ENCODE data around the gene DDX39B.

DNA sequence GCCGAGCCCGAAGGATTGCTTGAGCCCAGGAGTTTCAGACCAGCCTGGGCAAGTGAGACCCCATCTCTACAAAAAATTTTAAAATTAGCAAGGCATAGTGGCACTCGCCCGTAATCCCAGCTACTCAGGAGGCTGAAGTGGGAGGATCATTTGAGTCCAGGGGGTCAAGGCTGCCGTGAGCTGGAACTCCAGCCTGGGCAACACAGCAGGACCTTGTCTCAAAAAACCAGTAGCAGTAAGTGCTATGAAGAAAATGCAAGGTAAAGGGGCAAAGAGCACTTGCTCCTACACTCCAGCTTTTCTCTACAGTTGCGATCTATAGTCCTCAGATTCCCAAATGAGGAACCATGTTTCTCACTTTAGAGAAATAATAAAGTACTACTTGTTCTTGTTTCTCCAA is 1.8 kb upstream of the DDX39B start:
- TF ChIP-seq, protein P1, sequence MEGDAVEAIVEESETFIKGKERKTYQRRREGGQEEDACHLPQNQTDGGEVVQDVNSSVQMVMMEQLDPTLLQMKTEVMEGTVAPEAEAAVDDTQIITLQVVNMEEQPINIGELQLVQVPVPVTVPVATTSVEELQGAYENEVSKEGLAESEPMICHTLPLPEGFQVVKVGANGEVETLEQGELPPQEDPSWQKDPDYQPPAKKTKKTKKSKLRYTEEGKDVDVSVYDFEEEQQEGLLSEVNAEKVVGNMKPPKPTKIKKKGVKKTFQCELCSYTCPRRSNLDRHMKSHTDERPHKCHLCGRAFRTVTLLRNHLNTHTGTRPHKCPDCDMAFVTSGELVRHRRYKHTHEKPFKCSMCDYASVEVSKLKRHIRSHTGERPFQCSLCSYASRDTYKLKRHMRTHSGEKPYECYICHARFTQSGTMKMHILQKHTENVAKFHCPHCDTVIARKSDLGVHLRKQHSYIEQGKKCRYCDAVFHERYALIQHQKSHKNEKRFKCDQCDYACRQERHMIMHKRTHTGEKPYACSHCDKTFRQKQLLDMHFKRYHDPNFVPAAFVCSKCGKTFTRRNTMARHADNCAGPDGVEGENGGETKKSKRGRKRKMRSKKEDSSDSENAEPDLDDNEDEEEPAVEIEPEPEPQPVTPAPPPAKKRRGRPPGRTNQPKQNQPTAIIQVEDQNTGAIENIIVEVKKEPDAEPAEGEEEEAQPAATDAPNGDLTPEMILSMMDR (IDR thresholded peaks at IDR 0.05): no peak
- TF ChIP-seq POLR2A (IDR thresholded peaks at IDR 0.05): no peak
